Testis (tissue), 3 donors: ENCODE data around the gene TOX3. TPM values are rescaled to one million over a fixed set of nuclear protein-coding genes. Genes with fewer than 3 reads are reported as not detected.

Source experiments
- DNase-seq: peaks from one replicate; pipeline ENCODE4 v3.0.0-alpha.2; 2019
- H3K27ac ChIP-seq, 2 donors: fragments of 200-600 bp; sonication (generic); one replicate each; pipeline ENCODE4 v1.5.1; 2019
- H3K27me3 ChIP-seq: fragments of 200-600 bp; sonication (generic); one replicate; pipeline ENCODE4 v1.5.1; 2019
- H3K36me3 ChIP-seq: fragments of 200-600 bp; sonication (generic); one replicate; pipeline ENCODE4 v1.5.1; 2017; ENCODE audit warnings: low read depth; ENCODE audit errors: missing control alignments
- H3K4me1 ChIP-seq: fragments of 200-600 bp; sonication (generic); one replicate; pipeline ENCODE4 v1.5.1; 2019
- H3K4me3 ChIP-seq, 2 donors: fragments of 200-600 bp; sonication (generic); one replicate each; pipeline ENCODE4 v1.5.1; 2017 to 2019
- H3K9me3 ChIP-seq: fragments of 200-600 bp; sonication (generic); one replicate; pipeline ENCODE4 v1.5.1; 2017
- CTCF ChIP-seq, 3 experiments: fragments of 450-650 bp in 2 of 3; fragments of 200-600 bp in 1 of 3; sonication (generic) in 1 of 3; IDR thresholded peaks; one replicate each; pipeline ENCODE4 v1.5.1; 2016 to 2019; ENCODE audit warnings: antibody characterized with exemption in 3 of 3, mild to moderate bottlenecking in 2 of 3, moderate library complexity in 1 of 3
- POLR2A ChIP-seq: fragments of 450-650 bp; IDR thresholded peaks from one replicate; pipeline ENCODE4 v1.6.1; 2017; ENCODE audit warnings: antibody characterized with exemption, mild to moderate bottlenecking, moderate library complexity
- WGBS, 2 donors: methylation state at CpG; one replicate each; pipeline ENCODE4 v1.1.5; 2018; 5-methylcytosine and 5-hydroxymethylcytosine counted together
- intact Hi-C: fragments of 100-400 bp; cut with DNase I; formaldehyde crosslinking; loops from one replicate; pipeline ENCODE4 v1.15.1; 2023; ENCODE audit warnings: low total_unique reads
- polyA plus RNA-seq: library from polyadenylated mRNA; stranded (reverse); fragments of 350-450 nt; fragmentation: Illumina TruSeq; extraction: RNeasy Lipid Tissue Mini Kit (QIAGEN cat#74804); gene quantifications from one replicate; pipeline ENCODE4 v1.2.3, GENCODE V29; 2014; ENCODE audit warnings: low read depth, low replicate concordance; ENCODE audit not compliant: insufficient read depth
- total RNA-seq, 2 donors: library from RNA; depleted of rRNA; stranded (reverse); fragments of >200 nt; gene quantifications; one replicate each; pipeline ENCODE4 v1.2.3, GENCODE V29; 2016

TOX3 gene
- total and polyA plus RNA-seq, 3 donors from 2014 or later: 0.25 to 1.1 (median 0.87) TPM

- no peaks in the 10 kb centered on the region for H3K9me3 ChIP-seq
- DNase-seq: no peak
- H3K27me3 ChIP-seq: no peaks in the 10 kb centered on the region
- WGBS, 2 donors: 0 to 1% methylated on average over 16 to 31 of the region's 79 CpGs
- H3K27ac ChIP-seq: no peak overlapping the region
- peak overlapping the region in 1 of 2 donors; percentile 29 for H3K4me3 ChIP-seq
- intact Hi-C loops: no loop called here
- no peak for TF ChIP-seq CTCF (IDR thresholded peaks at IDR 0.05)
- peaks cover 11% of the 10 kb centered on the region for H3K4me1 ChIP-seq
- no peaks in the 10 kb centered on the region for H3K36me3 ChIP-seq
Measured at GRCh38 chr16:52546291-52547003, 496 bp downstream of the TOX3 start.

DNA sequence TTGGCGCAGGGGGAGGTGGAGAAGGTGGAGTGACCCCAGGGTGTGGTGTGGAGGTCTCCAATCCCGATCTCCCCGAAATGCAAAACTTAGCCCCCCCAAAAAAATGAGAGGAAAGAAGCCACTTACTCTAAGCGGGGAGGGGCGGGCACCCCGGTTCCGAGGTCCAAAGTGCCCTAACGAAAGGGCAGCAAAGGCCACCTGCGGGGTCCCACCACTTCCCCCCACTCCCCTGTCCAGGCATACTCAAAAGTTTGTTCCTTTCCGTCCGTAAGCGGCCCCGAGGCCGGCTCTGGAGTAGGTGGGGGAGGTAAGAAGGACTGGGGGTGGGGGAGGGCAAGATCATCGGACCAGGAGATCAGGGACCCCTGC is 1.1 kb downstream of the TOX3 start:
- Histone ChIP-seq H3K27ac (no peak overlapping the region), H3K4me3 (peak overlapping the region in 1 of 2 donors; percentile 29), H3K9me3 (no peaks in the 10 kb centered on the region), H3K27me3 (no peaks in the 10 kb centered on the region), H3K4me1 (peaks cover 11% of the 10 kb centered on the region), H3K36me3 (no peaks in the 10 kb centered on the region)
- 1 to 3% methylated on average over 7 to 15 of the region's 15 CpGs for WGBS, 2 donors
- DNase-seq: no peak
- no peak for TF ChIP-seq CTCF (IDR thresholded peaks at IDR 0.05)
- no peak for TF ChIP-seq POLR2A
- intact Hi-C loops: no loop called here

DNA sequence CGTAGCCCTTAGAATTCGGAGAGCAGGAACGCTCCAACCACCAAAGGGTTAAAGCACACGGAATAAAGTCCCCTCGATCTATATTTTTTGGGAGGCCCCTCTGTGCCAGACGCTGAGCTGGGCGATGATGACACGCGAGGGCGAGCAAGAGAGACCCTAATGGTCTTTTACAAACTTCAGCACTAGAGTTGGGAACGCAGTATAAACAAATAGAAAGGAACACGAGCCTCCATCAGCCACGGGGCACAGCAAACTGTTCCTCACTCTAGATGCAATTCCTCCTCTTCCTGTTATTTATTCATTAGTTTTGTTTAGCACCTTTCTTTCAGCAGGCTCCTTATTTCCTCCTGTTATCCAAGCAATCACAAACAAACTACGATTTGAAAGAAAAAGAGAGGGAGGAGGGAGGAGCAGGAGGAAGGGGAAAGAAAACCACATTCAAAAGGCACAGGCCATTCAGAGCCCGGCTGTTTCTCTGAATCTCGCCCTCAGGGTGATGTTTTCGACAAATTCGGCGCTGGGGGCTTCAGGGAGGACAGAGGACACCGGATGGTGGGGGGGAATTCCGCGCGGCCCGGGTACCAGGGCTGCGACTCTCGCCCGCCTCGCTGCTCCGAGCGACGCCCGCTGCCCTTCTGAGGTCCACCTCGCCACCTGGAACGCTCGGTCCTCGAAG is 1.6 kb downstream of the TOX3 start:
- no peaks in the 10 kb centered on the region for H3K36me3 ChIP-seq
- DNase-seq: no peak
- intact Hi-C loops: no loop called here
- 1 to 3% methylated on average over 33 to 36 of the region's 36 CpGs for WGBS, 2 donors
- H3K4me1 ChIP-seq: peaks cover 11% of the 10 kb centered on the region
- TF ChIP-seq POLR2A (no peak), CTCF (IDR thresholded peaks at IDR 0.05) (no peak)
- H3K4me3 ChIP-seq: peak overlapping the region in 1 of 2 donors; percentile 5
- no peak overlapping the region for H3K27ac ChIP-seq
- no peaks in the 10 kb centered on the region for H3K9me3 ChIP-seq
- no peaks in the 10 kb centered on the region for H3K27me3 ChIP-seq

GRCh38 chr16:52544703-52545102 is 2.2 kb downstream of the TOX3 start:
- WGBS, 2 donors: 33 to 41% methylated on average over 2 of the region's 2 CpGs
- Histone ChIP-seq H3K36me3 (no peaks in the 10 kb centered on the region), H3K9me3 (no peaks in the 10 kb centered on the region), H3K27me3 (no peaks in the 10 kb centered on the region), H3K4me1 (peaks cover 11% of the 10 kb centered on the region), H3K4me3 (no peak overlapping the region), H3K27ac (no peak overlapping the region)
- no peak for DNase-seq
- intact Hi-C loops: no loop called here
- TF ChIP-seq CTCF (IDR thresholded peaks at IDR 0.05): no peak
- no peak for TF ChIP-seq POLR2A

GRCh38 chr16:52543654-52544053 is 3.3 kb downstream of the TOX3 start:
- Histone ChIP-seq H3K4me1 (peaks cover 11% of the 10 kb centered on the region), H3K27me3 (no peaks in the 10 kb centered on the region), H3K36me3 (no peaks in the 10 kb centered on the region), H3K4me3 (no peak overlapping the region), H3K9me3 (no peaks in the 10 kb centered on the region), H3K27ac (no peak overlapping the region)
- no peak for TF ChIP-seq POLR2A
- no peak for TF ChIP-seq CTCF (IDR thresholded peaks at IDR 0.05)
- no peak for DNase-seq
- intact Hi-C loops: no loop called here
- WGBS, 2 donors: 53 to 59% methylated on average over 4 of the region's 4 CpGs
